CD4-positive, alpha-beta memory T cell (primary cell): ENCODE measurements around the gene ME3. TPM values are rescaled to one million over a fixed set of nuclear protein-coding genes. Genes with fewer than 3 reads are reported as not detected.

Experiments used
- CTCF ChIA-PET: fragments of 350-600 bp; sonication (Branson Sonifier 250); formaldehyde crosslinking; loops from one replicate; lab custom pipeline; 2021; ENCODE audit warnings: inconsistent platforms; ENCODE audit not compliant: partially characterized antibody; lab: Charles Lee
- POLR2A ChIA-PET: fragments of 350-600 bp; sonication (Branson Sonifier 250); formaldehyde crosslinking; loops from one replicate; lab custom pipeline; 2021; ENCODE audit not compliant: partially characterized antibody; lab: Charles Lee
- DNase-seq, 5 donors: peaks; one replicate each; pipeline versions ENCODE4 v3.0.0 to v3.0.0-alpha.2; 2020 to 2022; ENCODE audit warnings: mixed read lengths in 1 of 5
- H3K27ac ChIP-seq: one replicate; pipeline ENCODE4 v1.7.0; 2013; ENCODE audit warnings: low read depth, low read length
- H3K27me3 ChIP-seq: 2 replicates; pipeline ENCODE4 v1.7.0; 2013; ENCODE audit warnings: mild to moderate bottlenecking, low read length, moderate library complexity; ENCODE audit not compliant: insufficient read depth
- H3K36me3 ChIP-seq: 2 replicates; pipeline ENCODE4 v1.7.0; 2013; ENCODE audit warnings: mild to moderate bottlenecking, low read length, moderate library complexity; ENCODE audit not compliant: insufficient read depth
- H3K4me1 ChIP-seq: 2 replicates; pipeline ENCODE4 v1.7.0; 2013; ENCODE audit warnings: mild to moderate bottlenecking, low read length, moderate library complexity; ENCODE audit not compliant: insufficient read depth
- H3K4me3 ChIP-seq, 2 donors: one replicate each; pipeline ENCODE4 v1.7.0; 2013; ENCODE audit warnings: low read length in 2 of 2, mild to moderate bottlenecking in 1 of 2
- H3K9me3 ChIP-seq, 2 donors: one replicate each; pipeline ENCODE4 v1.7.0; 2013; ENCODE audit warnings: low read length in 2 of 2, control low read depth in 1 of 2; ENCODE audit not compliant: control insufficient read depth in 1 of 2
- H3K27ac Mint-ChIP-seq, 7 donors: one replicate each; pipeline ENCODE4 v1.8.0; 2020 to 2021; ENCODE audit warnings: mixed read lengths in 7 of 7, mild to moderate bottlenecking in 6 of 7, inconsistent platforms in 3 of 7, moderate library complexity in 3 of 7
- H3K27me3 Mint-ChIP-seq, 2 donors: one replicate each; pipeline ENCODE4 v1.8.0; 2020 to 2021; ENCODE audit warnings: mixed read lengths in 2 of 2
- H3K36me3 Mint-ChIP-seq, 2 donors: one replicate each; pipeline ENCODE4 v1.8.0; 2020 to 2021; ENCODE audit warnings: mixed read lengths in 2 of 2, inconsistent platforms in 1 of 2, mild to moderate bottlenecking in 1 of 2
- H3K4me1 Mint-ChIP-seq, 4 donors: one replicate each; pipeline ENCODE4 v1.8.0; 2020 to 2021; ENCODE audit warnings: mixed read lengths in 4 of 4, mild to moderate bottlenecking in 1 of 4
- H3K4me3 Mint-ChIP-seq, 8 donors: one replicate each; pipeline ENCODE4 v1.8.0; 2020 to 2021; ENCODE audit warnings: mixed read lengths in 8 of 8, mild to moderate bottlenecking in 7 of 8, moderate library complexity in 6 of 8, inconsistent platforms in 3 of 8
- H3K9me3 Mint-ChIP-seq, 8 donors: one replicate each; pipeline ENCODE4 v1.8.0; 2020 to 2021; ENCODE audit warnings: mixed read lengths in 8 of 8, mild to moderate bottlenecking in 5 of 8, inconsistent platforms in 3 of 8, moderate library complexity in 1 of 8
- intact Hi-C: fragments of 100-400 bp; cut with micrococcal nuclease; formaldehyde crosslinking; loops from one replicate; pipeline ENCODE4 v1.15.1; 2023
- polyA plus RNA-seq, 2 donors: library from polyadenylated mRNA; unstranded; fragments of 300-500 nt; fragmentation: Illumina TruSeq; gene quantifications; one replicate each; pipeline ENCODE4 v1.2.3, GENCODE V29; 2021
- total RNA-seq, 2 experiments: library from RNA; stranded (reverse); gene quantifications; one replicate each; pipeline ENCODE4 v1.2.3, GENCODE V29; 2021

Gene ME3
- total and polyA plus RNA-seq, 4 experiments from 2014 or later: 0.15 to 1.9 (median 1.3) TPM; not detected in 1

DNA sequence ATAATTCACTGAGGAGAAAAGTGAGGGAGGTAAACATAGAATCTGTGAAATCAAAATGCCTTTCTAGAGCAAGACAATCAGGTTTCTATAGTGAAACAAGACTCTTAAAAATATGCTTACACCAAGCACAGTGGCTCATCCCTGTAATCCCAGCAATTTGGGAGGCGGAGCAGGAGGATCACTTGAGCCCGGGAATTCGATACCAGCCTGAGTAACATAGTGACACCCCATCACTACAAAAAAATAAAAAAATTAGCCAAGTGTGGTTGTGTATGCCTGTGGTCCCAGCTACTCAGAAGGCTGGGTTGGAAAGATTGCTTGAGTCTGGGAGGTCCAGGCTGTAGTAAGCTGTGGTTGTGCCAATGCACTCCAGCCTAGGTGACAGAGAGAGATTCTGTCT is 43.2 kb upstream of the ME3 start:
- CTCF ChIA-PET: no interaction called here
- Histone ChIP-seq H3K4me3 (no peak overlapping the region), H3K36me3 (no peaks in the 10 kb centered on the region), H3K4me1 (no peaks in the 10 kb centered on the region), H3K27me3 (no peaks in the 10 kb centered on the region), H3K27ac (no peak overlapping the region), H3K9me3 (no peaks in the 10 kb centered on the region)
- H3K27ac Mint-ChIP-seq: no peak overlapping the region
- no peak for DNase-seq
- peaks cover 0 to 6% (median 0%) of the 10 kb centered on the region in 8 donors for H3K9me3 Mint-ChIP-seq
- no peaks in the 10 kb centered on the region for H3K4me1 Mint-ChIP-seq
- H3K4me3 Mint-ChIP-seq: no peak overlapping the region
- no peaks in the 10 kb centered on the region for H3K36me3 Mint-ChIP-seq
- POLR2A ChIA-PET: no interaction called here
- peaks cover 3% of the 10 kb centered on the region in 2 donors for H3K27me3 Mint-ChIP-seq
- intact Hi-C loops: no loop called here

DNA sequence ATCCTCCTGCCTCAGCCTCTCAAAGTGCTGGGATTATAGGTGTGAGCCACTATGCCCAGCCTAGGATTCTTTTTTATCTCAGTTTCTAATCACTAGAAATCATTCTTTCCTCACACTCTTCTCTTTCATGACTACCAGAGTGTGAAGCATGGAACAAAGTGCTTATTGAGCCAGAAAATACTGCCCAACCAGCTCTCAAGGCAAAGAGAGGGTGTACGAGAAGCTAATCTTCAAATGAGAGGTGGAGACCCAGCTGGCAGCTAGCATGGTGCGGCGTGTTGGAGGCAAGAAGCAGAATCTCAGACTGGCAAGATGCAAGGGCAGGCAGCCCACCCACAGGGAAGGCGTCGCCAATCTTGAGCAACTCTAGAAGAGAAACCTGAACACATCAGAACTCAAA is 41.1 kb upstream of the ME3 start:
- no peak overlapping the region for H3K4me3 ChIP-seq
- H3K4me3 Mint-ChIP-seq: no peak overlapping the region
- H3K9me3 Mint-ChIP-seq: peaks cover 0 to 7% (median 0%) of the 10 kb centered on the region in 8 donors
- no peaks in the 10 kb centered on the region for H3K4me1 Mint-ChIP-seq
- H3K27ac ChIP-seq: no peak overlapping the region
- no peaks in the 10 kb centered on the region for H3K27me3 ChIP-seq
- intact Hi-C loops: no loop called here
- H3K36me3 ChIP-seq: no peaks in the 10 kb centered on the region
- no peaks in the 10 kb centered on the region for H3K36me3 Mint-ChIP-seq
- no peaks in the 10 kb centered on the region for H3K4me1 ChIP-seq
- no peak overlapping the region for H3K27ac Mint-ChIP-seq
- H3K27me3 Mint-ChIP-seq: peaks cover 0 to under 1% of the 10 kb centered on the region in 2 donors
- no peak for DNase-seq
- ChIA-PET CTCF (no interaction called here), POLR2A (no interaction called here)
- H3K9me3 ChIP-seq: no peaks in the 10 kb centered on the region

DNA sequence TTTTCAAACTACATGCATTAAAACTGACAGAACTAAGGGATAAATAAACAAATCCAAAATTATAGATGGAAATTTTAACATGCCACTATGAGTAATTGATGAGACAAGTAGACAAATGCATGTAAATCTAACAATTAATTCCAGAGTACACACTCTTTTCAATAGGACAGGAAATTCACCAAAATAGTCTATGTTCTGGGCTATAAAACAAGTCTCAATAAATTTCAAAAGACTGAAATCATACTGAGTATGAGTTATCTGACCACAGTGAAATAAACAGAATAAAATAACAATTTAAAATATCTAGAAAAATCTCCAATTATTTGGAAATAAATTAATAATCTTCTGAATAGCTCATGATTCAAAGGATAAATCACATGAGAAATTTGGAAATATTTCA is 38.5 kb upstream of the ME3 start:
- no peaks in the 10 kb centered on the region for H3K4me1 Mint-ChIP-seq
- Histone ChIP-seq H3K9me3 (no peaks in the 10 kb centered on the region), H3K27me3 (no peaks in the 10 kb centered on the region), H3K4me3 (no peak overlapping the region), H3K27ac (no peak overlapping the region), H3K36me3 (no peaks in the 10 kb centered on the region), H3K4me1 (no peaks in the 10 kb centered on the region)
- POLR2A ChIA-PET: no interaction called here
- DNase-seq: no peak
- intact Hi-C loops: no loop called here
- H3K27me3 Mint-ChIP-seq: peaks cover 0 to 4% of the 10 kb centered on the region in 2 donors
- peaks cover 0 to 6% (median 0%) of the 10 kb centered on the region in 8 donors for H3K9me3 Mint-ChIP-seq
- no peaks in the 10 kb centered on the region for H3K36me3 Mint-ChIP-seq
- no peak overlapping the region for H3K27ac Mint-ChIP-seq
- CTCF ChIA-PET: no interaction called here
- no peak overlapping the region for H3K4me3 Mint-ChIP-seq

GRCh38 chr11:86708669-86709068 is 36.3 kb upstream of the ME3 start:
- Mint-ChIP-seq H3K36me3 (no peaks in the 10 kb centered on the region), H3K4me1 (no peaks in the 10 kb centered on the region), H3K27me3 (peaks cover 4 to 12% of the 10 kb centered on the region in 2 donors), H3K4me3 (no peak overlapping the region), H3K27ac (no peak overlapping the region), H3K9me3 (peaks cover 0 to 5% (median 0%) of the 10 kb centered on the region in 8 donors)
- POLR2A ChIA-PET: no interaction called here
- no peaks in the 10 kb centered on the region for H3K36me3 ChIP-seq
- CTCF ChIA-PET: no interaction called here
- DNase-seq: no peak
- H3K27me3 ChIP-seq: no peaks in the 10 kb centered on the region
- intact Hi-C loops: no loop called here
- H3K9me3 ChIP-seq: no peaks in the 10 kb centered on the region
- H3K27ac ChIP-seq: no peak overlapping the region
- H3K4me3 ChIP-seq: no peak overlapping the region
- no peaks in the 10 kb centered on the region for H3K4me1 ChIP-seq

DNA sequence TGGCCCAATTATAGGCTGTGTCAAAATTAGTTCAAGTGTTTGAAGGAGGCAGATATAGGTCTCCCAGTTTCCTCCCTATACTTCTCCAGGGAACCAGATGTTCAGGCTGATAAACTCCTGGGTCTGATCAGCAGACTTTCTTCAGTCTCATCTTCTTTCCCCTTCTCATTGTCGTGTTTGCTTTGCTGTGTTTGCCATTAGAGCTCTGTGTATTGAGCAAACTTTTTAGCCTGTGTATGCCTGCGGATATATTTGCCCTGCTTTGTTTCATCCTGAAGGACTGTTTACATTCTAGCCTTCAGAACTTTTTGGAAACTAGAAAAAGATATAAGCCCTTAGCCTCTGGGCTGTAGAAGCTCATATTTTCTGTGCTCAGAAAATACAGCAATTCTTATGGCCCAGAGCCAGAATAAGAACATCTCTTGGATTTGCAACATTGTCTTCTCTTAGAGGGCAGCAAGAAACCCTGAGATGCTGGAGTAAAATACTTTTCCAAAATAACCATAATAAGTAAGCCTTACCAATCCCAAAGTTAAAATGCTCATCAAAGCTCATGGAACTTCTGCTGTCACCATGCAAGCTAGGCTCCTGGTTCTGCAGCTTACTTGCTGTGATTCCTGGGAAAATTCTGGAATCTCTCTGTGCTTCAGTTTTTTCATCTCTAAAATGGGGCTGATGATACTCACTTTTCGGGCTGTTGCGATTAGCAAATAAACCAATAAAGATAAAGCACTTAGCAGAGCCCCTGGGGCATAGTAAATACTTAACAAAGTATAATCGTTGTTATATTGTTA is 34.1 kb upstream of the ME3 start:
- Histone ChIP-seq H3K27ac (no peak overlapping the region), H3K4me3 (no peak overlapping the region), H3K36me3 (no peaks in the 10 kb centered on the region), H3K4me1 (no peaks in the 10 kb centered on the region), H3K9me3 (no peaks in the 10 kb centered on the region), H3K27me3 (no peaks in the 10 kb centered on the region)
- H3K4me1 Mint-ChIP-seq: no peaks in the 10 kb centered on the region
- ChIA-PET POLR2A (no interaction called here), CTCF (no interaction called here)
- peaks cover 0 to 4% (median 0%) of the 10 kb centered on the region in 8 donors for H3K9me3 Mint-ChIP-seq
- H3K36me3 Mint-ChIP-seq: no peaks in the 10 kb centered on the region
- intact Hi-C loops: no loop called here
- no peak overlapping the region for H3K27ac Mint-ChIP-seq
- peaks cover 4 to 12% of the 10 kb centered on the region in 2 donors for H3K27me3 Mint-ChIP-seq
- DNase-seq: no peak
- H3K4me3 Mint-ChIP-seq: no peak overlapping the region

DNA sequence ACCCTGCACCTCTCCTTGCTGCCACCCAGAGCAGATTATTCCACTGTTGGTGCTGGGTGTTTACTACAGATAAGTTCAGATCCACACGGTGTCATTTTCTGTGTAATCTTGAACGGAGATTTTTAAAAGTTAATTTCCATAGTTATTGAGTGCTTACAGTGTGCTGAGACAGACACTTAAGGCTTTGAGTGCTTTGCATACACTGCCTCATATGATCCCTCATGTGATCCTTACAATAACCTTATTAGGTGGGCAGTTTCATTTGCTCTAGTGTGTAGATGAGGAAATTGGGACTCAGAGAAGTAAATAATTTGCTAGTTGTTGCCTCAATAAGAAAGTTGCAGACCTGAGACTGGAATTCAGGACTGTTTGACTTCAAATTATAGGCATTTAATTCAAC is 32.3 kb upstream of the ME3 start:
- Histone ChIP-seq H3K4me3 (no peak overlapping the region), H3K9me3 (no peaks in the 10 kb centered on the region), H3K27ac (no peak overlapping the region), H3K27me3 (no peaks in the 10 kb centered on the region), H3K4me1 (no peaks in the 10 kb centered on the region), H3K36me3 (no peaks in the 10 kb centered on the region)
- H3K27ac Mint-ChIP-seq: no peak overlapping the region
- DNase-seq: no peak
- POLR2A ChIA-PET: no interaction called here
- peaks cover 4 to 12% of the 10 kb centered on the region in 2 donors for H3K27me3 Mint-ChIP-seq
- H3K4me3 Mint-ChIP-seq: no peak overlapping the region
- peaks cover 0 to under 1% (median 0%) of the 10 kb centered on the region in 8 donors for H3K9me3 Mint-ChIP-seq
- H3K36me3 Mint-ChIP-seq: no peaks in the 10 kb centered on the region
- H3K4me1 Mint-ChIP-seq: no peaks in the 10 kb centered on the region
- CTCF ChIA-PET: no interaction called here
- intact Hi-C loops: no loop called here

- H3K4me3 ChIP-seq: no peak overlapping the region
- H3K27ac ChIP-seq: no peak overlapping the region
- POLR2A ChIA-PET: no interaction called here
- H3K4me1 ChIP-seq: no peaks in the 10 kb centered on the region
- Mint-ChIP-seq H3K4me3 (no peak overlapping the region), H3K4me1 (no peaks in the 10 kb centered on the region), H3K27ac (peak overlapping the region in 1 of 7 donors; percentile 63), H3K27me3 (peaks cover 4 to 12% of the 10 kb centered on the region in 2 donors), H3K9me3 (no peaks in the 10 kb centered on the region), H3K36me3 (no peaks in the 10 kb centered on the region)
- CTCF ChIA-PET: no interaction called here
- H3K36me3 ChIP-seq: no peaks in the 10 kb centered on the region
- H3K9me3 ChIP-seq: no peaks in the 10 kb centered on the region
- no peak for DNase-seq
- H3K27me3 ChIP-seq: no peaks in the 10 kb centered on the region
- intact Hi-C loops: no loop called here
Measured at GRCh38 chr11:86703987-86704386, 31.6 kb upstream of the ME3 start.
